GM12892 (cell line): ENCODE results near the gene CASP3.

Experiments used
- POLR2A ChIP-seq: IDR thresholded peaks from 2 replicates; pipeline ENCODE4 v1.6.1; 2011; ENCODE audit warnings: low read depth, low read length, control low read depth
- POLR2AphosphoS5 ChIP-seq: IDR thresholded peaks from 2 replicates; pipeline ENCODE4 v1.6.1; 2011; ENCODE audit warnings: low read depth, low read length, control low read depth

DNA sequence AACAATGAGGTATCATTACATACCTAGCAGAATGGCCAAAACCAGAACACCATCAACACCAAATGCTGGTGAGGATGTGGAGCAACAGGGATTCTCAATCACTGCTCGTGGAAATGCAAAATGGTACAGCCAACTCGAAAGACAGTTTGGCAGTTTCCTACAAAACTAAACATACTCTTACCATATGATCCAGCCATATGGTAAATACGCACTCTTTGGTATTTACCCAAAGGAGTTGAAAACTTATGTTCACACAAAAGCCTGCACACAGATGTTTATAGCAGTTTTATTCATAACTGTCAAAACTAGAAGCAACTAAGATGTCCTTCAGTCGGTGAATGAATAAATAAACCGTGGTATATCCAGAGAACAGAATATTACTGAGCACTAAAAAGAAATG lies 7.8 kb downstream of the CASP3 start:
- TF ChIP-seq POLR2AphosphoS5, result no peak
- no peak for TF ChIP-seq POLR2A
